Measurements from ENCODE around the gene ADGRG1. TPM values are rescaled to one million over a fixed set of nuclear protein-coding genes. Genes with fewer than 3 reads are reported as not detected.
"Not testable (repeated sequence)": the region's sequence is repeated elsewhere in the genome, so short reads cannot be mapped to it uniquely, and the experiment has no call there.

ADGRG1 gene
- total RNA-seq, 4 donors from 2014 or later: 129 to 159 (median 136) TPM

- intact Hi-C loops (cut with DNase I; ENCODE audit: low total_unique reads): no loop called here
- H3K4me3 ChIP-seq (ENCODE audit: low read depth, poor library complexity, severe bottlenecking): no peak overlapping the region
- no peak for TF ChIP-seq POLR2A (IDR thresholded peaks at IDR 0.05)
- TF ChIP-seq CTCF (IDR thresholded peaks at IDR 0.05): no peak
Measured at GRCh38 chr16:57668630-57669475, 40.4 kb downstream of the ADGRG1 start.

GRCh38 chr16:57669476-57670162, 41.2 kb downstream of the ADGRG1 start:
- H3K4me3 ChIP-seq (ENCODE audit: low read depth, poor library complexity, severe bottlenecking): no peak overlapping the region
- TF ChIP-seq POLR2A (IDR thresholded peaks at IDR 0.05) (no peak), CTCF (IDR thresholded peaks at IDR 0.05) (no peak)
- WGBS, 2 donors: 88 to 91% methylated on average over 10 to 12 of the region's 12 CpGs
- DNase-seq (ENCODE audit: low spot score in 2 of 2): peak in 1 of 2 donors; percentile 78
- intact Hi-C loops (cut with DNase I; ENCODE audit: low total_unique reads): no loop called here

More at GRCh38 chr16:57668630-57669475, 40.4 kb downstream of the ADGRG1 start:
- 90 to 92% methylated on average over 18 to 20 of the region's 20 CpGs for WGBS, 2 donors
- peak in 1 of 2 donors; percentile 70 for DNase-seq (ENCODE audit: low spot score in 2 of 2)

- WGBS, 2 donors: 48 to 55% methylated on average over 4 of the region's 4 CpGs
- no peak overlapping the region for H3K4me3 ChIP-seq (ENCODE audit: low read depth, poor library complexity, severe bottlenecking)
- TF ChIP-seq POLR2A (IDR thresholded peaks at IDR 0.05) (no peak), CTCF (IDR thresholded peaks at IDR 0.05) (no peak)
- intact Hi-C loops (cut with DNase I; ENCODE audit: low total_unique reads): no loop called here
- peak in 1 of 2 donors; percentile 82 for DNase-seq (ENCODE audit: low spot score in 2 of 2)
Measured at GRCh38 chr16:57670196-57670595, 41.8 kb downstream of the ADGRG1 start.

GRCh38 chr16:57671451-57671850, 43.0 kb downstream of the ADGRG1 start:
- WGBS, 2 donors: 77 to 89% methylated on average over 7 of the region's 7 CpGs
- peak in 1 of 2 donors; percentile 49 for DNase-seq (ENCODE audit: low spot score in 2 of 2)
- H3K4me3 ChIP-seq (ENCODE audit: low read depth, poor library complexity, severe bottlenecking); intact Hi-C loops (cut with DNase I; ENCODE audit: low total_unique reads): not testable (repeated sequence)

- 64 to 74% methylated on average over 3 of the region's 3 CpGs for WGBS, 2 donors
Measured at GRCh38 chr16:57672416-57672815, 44.0 kb downstream of the ADGRG1 start.

More at GRCh38 chr16:57672416-57672815, 44.0 kb downstream of the ADGRG1 start:
- H3K4me3 ChIP-seq (ENCODE audit: low read depth, poor library complexity, severe bottlenecking): no peak overlapping the region
- TF ChIP-seq POLR2A (IDR thresholded peaks at IDR 0.05) (no peak), CTCF (IDR thresholded peaks at IDR 0.05) (no peak)
- intact Hi-C loops (cut with DNase I; ENCODE audit: low total_unique reads): no loop called here
- DNase-seq (ENCODE audit: low spot score in 2 of 2): no peak
